GM12875 (cell line): ENCODE results near the gene SAFB2.
"Not testable (repeated sequence)": the region's sequence is repeated elsewhere in the genome, so short reads cannot be mapped to it uniquely, and the experiment has no call there.

ENCODE experiments used
- H3K4me3 ChIP-seq: one replicate; pipeline ENCODE4 v1.5.1; 2011; ENCODE audit warnings: low read depth, low read length, control low read depth
- CTCF ChIP-seq: IDR thresholded peaks from 2 replicates; pipeline ENCODE4 v1.5.1; 2011; ENCODE audit warnings: low read depth, mild to moderate bottlenecking, control low read depth, inconsistent platforms, low read length, moderate library complexity, borderline replicate concordance; ENCODE audit not compliant: insufficient read depth

SAFB2 gene

GRCh38 chr19:5609881-5610448 lies 12.6 kb downstream of the SAFB2 start:
- H3K4me3 ChIP-seq = no peak overlapping the region
- TF ChIP-seq CTCF = no peak

GRCh38 chr19:5608766-5609165 lies 13.8 kb downstream of the SAFB2 start:
- H3K4me3 ChIP-seq = not testable (repeated sequence)

GRCh38 chr19:5608291-5608690 lies 14.3 kb downstream of the SAFB2 start:
- TF ChIP-seq CTCF = no peak
- H3K4me3 ChIP-seq = no peak overlapping the region

- no peak overlapping the region for H3K4me3 ChIP-seq
- TF ChIP-seq CTCF = no peak
Measured at GRCh38 chr19:5607318-5608275, 15.0 kb downstream of the SAFB2 start.

GRCh38 chr19:5605362-5605761 lies 17.2 kb downstream of the SAFB2 start:
- H3K4me3 ChIP-seq = no peak overlapping the region
- TF ChIP-seq CTCF = no peak

- no peak overlapping the region for H3K4me3 ChIP-seq
- TF ChIP-seq CTCF = no peak
Measured at GRCh38 chr19:5603626-5604025, 18.9 kb downstream of the SAFB2 start.

GRCh38 chr19:5600797-5601196 lies 21.8 kb downstream of the SAFB2 start:
- H3K4me3 ChIP-seq = no peak overlapping the region
- TF ChIP-seq CTCF = no peak
